GM18868 (cell line): ENCODE data around the gene MKNK2.
"Not testable (repeated sequence)": the region's sequence is repeated elsewhere in the genome, so short reads cannot be mapped to it uniquely, and the experiment has no call there.

Source experiments
- ATAC-seq: cut with Tn5 transposase; IDR thresholded peaks from one replicate; pipeline ENCODE4 v1.9.1; 2021; ENCODE audit warnings: mild to moderate bottlenecking, moderate library complexity; ENCODE audit not compliant: unreplicated experiment

The MKNK2 gene

DNA sequence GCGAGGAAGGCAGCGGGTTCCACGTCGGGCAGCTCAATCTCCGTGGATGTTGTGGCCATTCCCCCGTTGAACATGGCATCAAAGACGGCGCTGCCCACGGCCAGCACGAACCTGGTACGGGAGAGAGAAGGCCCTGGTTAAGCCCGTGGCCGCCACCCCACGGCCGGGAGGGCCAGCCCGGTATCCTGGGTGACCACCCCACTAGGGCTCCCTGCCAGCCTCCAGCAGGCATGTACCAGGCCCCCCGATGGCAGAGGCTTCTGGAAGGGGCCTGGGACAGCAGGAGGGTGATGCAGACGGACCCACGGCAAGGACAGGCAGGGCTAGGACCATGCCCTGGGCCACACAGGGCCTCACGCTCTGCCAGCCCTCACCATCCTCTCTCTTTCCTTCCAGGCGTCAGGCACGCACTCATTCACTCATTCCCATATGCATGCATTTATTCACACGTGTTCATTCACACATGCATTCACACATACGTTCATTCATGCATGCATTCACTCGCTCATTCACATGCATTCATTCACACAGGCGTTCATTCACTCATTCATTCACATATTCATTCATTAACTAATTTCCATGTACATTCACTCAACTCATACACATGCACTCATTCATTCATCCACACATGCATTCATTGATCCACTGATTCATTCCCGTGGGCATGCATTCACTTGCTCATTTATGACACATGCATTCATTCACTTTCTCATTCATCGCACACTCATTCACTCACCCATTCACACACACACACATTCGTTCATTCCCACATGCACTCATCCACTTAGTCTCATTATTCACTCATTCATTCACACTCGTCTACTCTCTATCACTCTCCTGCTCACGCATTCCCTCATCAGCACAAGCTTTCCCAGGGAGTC is 53.5 kb downstream of the MKNK2 start:
- no peak for ATAC-seq

DNA sequence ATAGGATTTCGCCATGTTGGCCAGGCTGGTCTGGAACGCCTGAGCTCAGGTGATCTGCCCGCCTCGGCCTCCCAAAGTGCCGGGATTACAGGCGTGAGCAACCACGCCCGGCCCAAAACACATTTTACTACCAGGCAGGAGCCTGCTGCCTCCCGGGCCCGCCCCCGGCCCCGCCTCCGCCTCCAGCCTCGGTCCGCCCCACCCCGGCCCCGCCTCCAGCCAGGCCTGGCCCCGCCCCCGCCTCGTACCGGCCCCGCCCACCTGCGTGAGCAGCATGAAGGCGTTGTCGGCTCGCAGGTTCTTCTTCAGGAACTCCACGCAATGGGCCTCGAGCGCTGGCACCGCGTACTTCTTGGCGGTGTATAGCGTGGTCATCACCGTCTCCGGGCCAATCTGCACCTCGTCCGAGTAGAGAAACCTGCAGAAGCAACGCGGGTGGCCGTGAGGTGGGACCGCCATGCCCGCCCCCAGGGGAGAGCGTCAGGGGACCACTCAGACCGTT is 58.2 kb downstream of the MKNK2 start:
- ATAC-seq, result no peak

GRCh38 chr19:1991018-1991913 is 59.8 kb downstream of the MKNK2 start:
- no peak for ATAC-seq

DNA sequence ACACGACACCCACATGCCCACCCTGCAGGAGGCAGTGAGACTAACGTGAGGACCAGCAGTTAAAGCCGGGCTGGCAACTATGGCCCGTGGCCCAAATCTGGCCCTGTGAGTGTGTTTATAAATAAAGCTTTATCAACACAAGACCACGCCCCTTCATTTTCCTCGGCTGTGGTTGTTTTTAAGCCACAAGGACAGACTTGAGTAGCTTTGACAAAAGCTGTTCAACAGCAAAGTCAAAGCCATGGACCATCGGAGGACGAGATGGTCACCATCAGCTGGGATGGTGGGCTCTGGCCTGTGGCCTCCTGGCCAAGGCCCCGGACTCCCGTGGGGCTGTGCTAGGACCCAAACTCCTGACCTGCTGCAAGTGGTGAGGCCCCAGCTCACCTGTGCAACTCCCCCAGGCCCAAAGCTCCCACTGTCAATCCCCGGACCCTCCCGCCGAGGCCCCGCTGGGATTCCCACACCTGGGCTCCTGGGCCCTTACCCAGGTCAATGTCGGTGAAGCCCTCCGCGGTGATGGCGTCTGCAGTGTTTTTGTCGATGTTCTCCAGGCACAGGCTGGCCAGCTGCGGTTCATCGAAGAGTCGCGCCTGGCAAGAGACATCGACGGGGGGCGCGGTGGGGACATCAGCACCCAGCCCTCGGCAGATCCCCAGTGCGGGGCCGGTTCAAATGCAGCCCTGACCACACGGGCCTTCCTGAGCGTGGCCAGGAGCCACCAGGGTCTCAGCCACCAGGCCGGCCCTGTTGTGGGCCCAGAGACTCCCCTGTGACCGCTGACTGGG is 60.6 kb downstream of the MKNK2 start:
- ATAC-seq, result no peak

- no peak for ATAC-seq
Observed at GRCh38 chr19:1989513-1990229, 61.4 kb downstream of the MKNK2 start.

GRCh38 chr19:1988464-1988863 is 62.6 kb downstream of the MKNK2 start:
- not testable (repeated sequence) for ATAC-seq
